H1 (cell line): ENCODE measurements around the gene RGS9. TPM values are rescaled to one million over a fixed set of nuclear protein-coding genes. Genes with fewer than 3 reads are reported as not detected.

Source experiments
- CTCF ChIA-PET: fragments of 300-600 bp; sonication (Branson Sonifier 250); formaldehyde crosslinking; loops from one replicate; lab custom pipeline; 2021; ENCODE audit not compliant: partially characterized antibody; lab: Charles Lee
- POLR2A ChIA-PET: fragments of 300-600 bp; sonication (Branson Sonifier 250); formaldehyde crosslinking; loops from one replicate; lab custom pipeline; 2021; ENCODE audit warnings: inconsistent platforms; ENCODE audit not compliant: partially characterized antibody; lab: Charles Lee
- DNase-seq, 2 experiments: peaks; one replicate each; pipeline versions ENCODE4 v3.0.0 to v3.0.0-alpha.2; 2010 to 2022; ENCODE audit warnings: low spot score in 2 of 2, low read depth in 1 of 2, mixed read lengths in 1 of 2
- FAIRE-seq: peaks from 2 replicates; lab custom pipeline; 2011; peaks lifted over from hg19 to GRCh38; lab: Jason Lieb, UNC
- H2AFZ ChIP-seq: 2 replicates; pipeline ENCODE4 v1.8.1; 2012; ENCODE audit warnings: low read length, inconsistent platforms
- H2AK5ac ChIP-seq: 2 replicates; pipeline ENCODE4 v1.6.1; 2013; ENCODE audit warnings: low read depth, low read length
- H2BK120ac ChIP-seq: replicated peaks from 2 replicates; pipeline ENCODE3; 2013; ENCODE audit warnings: low read depth, low read length, inconsistent platforms
- H2BK12ac ChIP-seq: 2 replicates; pipeline ENCODE4 v1.6.1; 2013; ENCODE audit warnings: low read depth, low read length
- H2BK15ac ChIP-seq: 2 replicates; pipeline ENCODE4 v1.6.1; 2013; ENCODE audit warnings: low read length
- H2BK20ac ChIP-seq: 2 replicates; pipeline ENCODE4 v1.6.1; 2013; ENCODE audit warnings: low read length
- H2BK5ac ChIP-seq: 2 replicates; pipeline ENCODE4 v1.6.1; 2013; ENCODE audit warnings: low read depth, low read length
- H3K14ac ChIP-seq: 2 replicates; pipeline ENCODE4 v1.6.1; 2013; ENCODE audit warnings: inconsistent platforms; ENCODE audit not compliant: insufficient read length
- H3K18ac ChIP-seq: 2 replicates; pipeline ENCODE4 v1.6.1; 2013; ENCODE audit warnings: low read length; ENCODE audit errors: extremely low read depth
- H3K23ac ChIP-seq: 2 replicates; pipeline ENCODE4 v1.6.1; 2013; ENCODE audit warnings: inconsistent platforms; ENCODE audit not compliant: insufficient read length
- H3K23me2 ChIP-seq: 2 replicates; pipeline ENCODE4 v1.6.1; 2013; ENCODE audit warnings: low read depth, low read length
- H3K27ac ChIP-seq: 2 replicates; pipeline ENCODE4 v1.6.1; 2011; ENCODE audit warnings: low read depth, low read length, inconsistent platforms
- H3K27me3 ChIP-seq, 4 experiments: replicated peaks in 1 of 4; 1 replicate in 1 of 4; 2 replicates in 3 of 4; pipeline versions ENCODE4 v1.6.1 to v1.8.1; 2011 to 2013; ENCODE audit warnings: low read length in 3 of 4, mild to moderate bottlenecking in 3 of 4, inconsistent platforms in 2 of 4, mixed read lengths in 2 of 4, moderate library complexity in 1 of 4; ENCODE audit not compliant: control insufficient read depth in 3 of 4, insufficient read depth in 3 of 4; ENCODE audit errors: extremely low read depth in 1 of 4
- H3K36me3 ChIP-seq, 4 experiments: 2 replicates each; pipeline versions ENCODE4 v1.6.1 to v1.8.1; 2011 to 2013; ENCODE audit warnings: mild to moderate bottlenecking in 4 of 4, low read length in 3 of 4, moderate library complexity in 2 of 4, control low read depth in 1 of 4, inconsistent platforms in 1 of 4; ENCODE audit not compliant: insufficient read depth in 4 of 4, control insufficient read depth in 2 of 4
- H3K4ac ChIP-seq: replicated peaks from 2 replicates; pipeline ENCODE3; 2013; ENCODE audit warnings: low read length, low read depth, mixed read lengths, inconsistent platforms; ENCODE audit not compliant: insufficient read length
- H3K4me1 ChIP-seq, 4 experiments: replicated peaks in 1 of 4; 1 replicate in 1 of 4; 2 replicates in 3 of 4; pipeline versions ENCODE4 v1.6.1 to v1.8.1; 2011 to 2013; ENCODE audit warnings: low read length in 3 of 4, inconsistent platforms in 2 of 4, mixed read lengths in 1 of 4; ENCODE audit not compliant: insufficient read depth in 4 of 4, control insufficient read depth in 3 of 4
- H3K4me2 ChIP-seq, 2 experiments: 2 replicates each; pipeline versions ENCODE4 v1.6.1 to v1.8.1; 2011 to 2013; ENCODE audit warnings: low read depth in 2 of 2, low read length in 2 of 2, control low read depth in 1 of 2, inconsistent platforms in 1 of 2, mild to moderate bottlenecking in 1 of 2; ENCODE audit not compliant: insufficient read depth in 1 of 2
- H3K4me3 ChIP-seq, 4 experiments: fragments of 200-600, 300-600 bp in 1 of 4; sonication (generic), shearing (Covaris generic), sonication (Bioruptor Twin) in 1 of 4; 2 replicates each; pipeline versions ENCODE4 v1.5.1 to v1.8.1; 2011 to 2016; ENCODE audit warnings: low read length in 4 of 4, low read depth in 3 of 4, control low read depth in 2 of 4, inconsistent platforms in 2 of 4, mild to moderate bottlenecking in 2 of 4, mixed read lengths in 1 of 4, moderate library complexity in 1 of 4; ENCODE audit not compliant: insufficient read depth in 2 of 4; ENCODE audit errors: extremely low read depth in 1 of 4
- H3K56ac ChIP-seq: replicated peaks from 2 replicates; pipeline ENCODE3; 2013; ENCODE audit warnings: low read depth, mild to moderate bottlenecking, mixed read lengths, low read length, inconsistent platforms; ENCODE audit not compliant: insufficient read length
- H3K79me1 ChIP-seq: 2 replicates; pipeline ENCODE4 v1.6.1; 2013; ENCODE audit warnings: low read depth, low read length, control low read depth
- H3K79me2 ChIP-seq, 2 experiments: 2 replicates each; pipeline versions ENCODE4 v1.6.1 to v1.8.1; 2012 to 2013; ENCODE audit warnings: low read length in 2 of 2, mild to moderate bottlenecking in 2 of 2, inconsistent platforms in 1 of 2; ENCODE audit not compliant: insufficient read depth in 2 of 2, control insufficient read depth in 1 of 2
- H3K9ac ChIP-seq, 4 experiments: replicated peaks in 1 of 4; 1 replicate in 1 of 4; 2 replicates in 3 of 4; pipeline versions ENCODE4 v1.6.1 to v1.8.1; 2011 to 2013; ENCODE audit warnings: low read depth in 3 of 4, low read length in 3 of 4, control low read depth in 2 of 4, mild to moderate bottlenecking in 2 of 4, moderate library complexity in 2 of 4, inconsistent platforms in 1 of 4; ENCODE audit errors: extremely low read depth in 1 of 4
- H3K9me3 ChIP-seq, 2 experiments: 2 replicates each; pipeline versions ENCODE4 v1.6.1 to v1.8.1; 2012 to 2013; ENCODE audit warnings: mild to moderate bottlenecking in 2 of 2, moderate library complexity in 2 of 2, control low read depth in 1 of 2, inconsistent platforms in 1 of 2, low read depth in 1 of 2, low read length in 1 of 2, mixed read lengths in 1 of 2; ENCODE audit not compliant: insufficient read depth in 2 of 2
- H4K20me1 ChIP-seq, 2 experiments: replicated peaks in 1 of 2; 2 replicates each; pipeline versions ENCODE3 to v1.8.1; 2011 to 2013; ENCODE audit warnings: inconsistent platforms in 2 of 2, low read length in 2 of 2, mild to moderate bottlenecking in 1 of 2; ENCODE audit not compliant: insufficient read depth in 2 of 2, control insufficient read depth in 1 of 2
- H4K5ac ChIP-seq: 2 replicates; pipeline ENCODE4 v1.6.1; 2013; ENCODE audit warnings: low read length, low read depth, mixed read lengths, inconsistent platforms; ENCODE audit not compliant: insufficient read length
- H4K8ac ChIP-seq: 2 replicates; pipeline ENCODE4 v1.8.0; 2013; ENCODE audit warnings: mild to moderate bottlenecking, moderate library complexity, low read length, inconsistent platforms; ENCODE audit not compliant: insufficient read depth; ENCODE audit errors: extremely low read depth
- H4K91ac ChIP-seq: replicated peaks from 2 replicates; pipeline ENCODE3; 2013; ENCODE audit warnings: low read length, mixed read lengths, inconsistent platforms; ENCODE audit not compliant: insufficient read length
- ASH2L ChIP-seq: fragments of 200-600, 300-600 bp; sonication (generic); IDR thresholded peaks from one replicate; pipeline ENCODE4 v1.7.1; 2017; ENCODE audit warnings: low read length
- BRCA1 ChIP-seq: IDR thresholded peaks from 2 replicates; pipeline ENCODE4 v1.6.1; 2012; ENCODE audit warnings: low read depth, low read length, improper control_type of control experiment
- CHD2 ChIP-seq: IDR thresholded peaks from 2 replicates; pipeline ENCODE4 v1.6.1; 2012; ENCODE audit warnings: low read length, improper control_type of control experiment
- CREB1 ChIP-seq: IDR thresholded peaks from 2 replicates; pipeline ENCODE4 v1.6.1; 2012; ENCODE audit warnings: inconsistent platforms
- GABPA ChIP-seq: IDR thresholded peaks from 2 replicates; pipeline ENCODE4 v1.6.1; 2011; ENCODE audit warnings: mild to moderate bottlenecking, low read length, moderate library complexity, borderline replicate concordance; ENCODE audit not compliant: insufficient read depth
- NANOG ChIP-seq: IDR thresholded peaks from 2 replicates; pipeline ENCODE4 v1.6.1; 2011; ENCODE audit warnings: low read length, low read depth, mild to moderate bottlenecking, inconsistent platforms; ENCODE audit not compliant: insufficient read depth, poor library complexity, severe bottlenecking
- NRF1 ChIP-seq: IDR thresholded peaks from 2 replicates; pipeline ENCODE4 v1.6.1; 2011; ENCODE audit warnings: mild to moderate bottlenecking, low read depth, low read length, improper control_type of control experiment
- POLR2AphosphoS5 ChIP-seq: IDR thresholded peaks from 2 replicates; pipeline ENCODE4 v1.6.1; 2011; ENCODE audit warnings: low read depth, low read length
- RBBP5 ChIP-seq: IDR thresholded peaks from 2 replicates; pipeline ENCODE4 v1.7.1; 2012; ENCODE audit warnings: low read depth, mild to moderate bottlenecking, inconsistent platforms, low read length, moderate library complexity, borderline replicate concordance
- SAP30 ChIP-seq: fragments of 300-600 bp; sonication (generic); IDR thresholded peaks from 2 replicates; pipeline ENCODE4 v1.7.1; 2012; ENCODE audit warnings: low read length, moderate library complexity, mild to moderate bottlenecking, inconsistent platforms; ENCODE audit not compliant: insufficient read depth, insufficient replicate concordance
- SIN3A ChIP-seq, 2 experiments: IDR thresholded peaks in 1 of 2; conservative IDR thresholded peaks in 1 of 2; 2 replicates each; pipeline ENCODE4 v1.6.1; 2011 to 2012; ENCODE audit warnings: low read length in 2 of 2, improper control_type of control experiment in 1 of 2, low read depth in 1 of 2, mild to moderate bottlenecking in 1 of 2
- SUZ12 ChIP-seq: fragments of 200-600 bp; sonication (generic); IDR thresholded peaks from 2 replicates; pipeline ENCODE4 v1.6.1; 2012; ENCODE audit warnings: mild to moderate bottlenecking, inconsistent platforms, low read length, moderate library complexity, mixed read lengths
- TEAD4 ChIP-seq: IDR thresholded peaks from 2 replicates; pipeline ENCODE4 v1.6.1; 2012; ENCODE audit warnings: low read depth, low read length, inconsistent platforms, mixed read lengths
- WGBS, 2 experiments: shearing (Covaris generic) in 1 of 2; methylation state at CpG; one replicate each; pipeline versions ENCODE4 v1.1.6 to v1.1.7; 2013 to 2015; ENCODE audit warnings: low lambda C conversion rate in 2 of 2, mixed read lengths in 2 of 2, inconsistent platforms in 1 of 2, low coverage in 1 of 2, missing lambda C conversion rate in 1 of 2; ENCODE audit not compliant: insufficient replicate concordance in 2 of 2, insufficient coverage in 1 of 2, insufficient read length in 1 of 2; ENCODE audit errors: extremely low coverage in 1 of 2, missing lambda C conversion rate in 1 of 2; 5-methylcytosine and 5-hydroxymethylcytosine counted together
- polyA plus RNA-seq, 7 experiments: library from polyadenylated mRNA; depleted of rRNA in 3 of 7; stranded (reverse) in 5 of 7; unstranded in 2 of 7; fragments of >200 nt in 5 of 7; fragments of 200-250 nt in 2 of 7; gene quantifications; 1 replicate in 5 of 7; 2 replicates in 1 of 7; 4 replicates in 1 of 7; pipeline versions ENCODE4 v1.2.1 to v1.2.3, GENCODE V29; 2011 to 2013; ENCODE audit warnings: missing spikeins in 2 of 7, mixed read lengths in 2 of 7
- total RNA-seq: library from RNA; stranded (reverse); fragmentation: NEBNext Ultra II Directional; extraction: Animal tissue kit (Norgen Biotek cat#: 25700); gene quantifications from 2 replicates; pipeline ENCODE4 v1.2.1, GENCODE V29; 2021

Gene RGS9
- total and polyA plus RNA-seq, 2 of the 8 experiments (the other 6 are each of a cell fraction or from before 2014, with no cell fraction given) = 8.9 to 20.5 TPM

- H4K91ac ChIP-seq = no peak overlapping the region
- POLR2A ChIA-PET = no interaction called here
- no peaks in the 10 kb centered on the region for H3K27me3 ChIP-seq
- no peak overlapping the region for H4K8ac ChIP-seq
- no peak for FAIRE-seq
- no peak overlapping the region for H3K9ac ChIP-seq
- H4K20me1 ChIP-seq = no peaks in the 10 kb centered on the region
- no peak overlapping the region for H3K4me3 ChIP-seq
- H2AK5ac ChIP-seq = no peak overlapping the region
- no peak overlapping the region for H3K18ac ChIP-seq
- no peak overlapping the region for H3K4ac ChIP-seq
- no peaks in the 10 kb centered on the region; a peak in 1 of 8 replicates for H3K36me3 ChIP-seq
- H3K23ac ChIP-seq = no peak overlapping the region
- no peak for TF ChIP-seq SUZ12
- no peak for TF ChIP-seq TEAD4
- TF ChIP-seq BRCA1 = no peak
- TF ChIP-seq GABPA = no peak
- TF ChIP-seq POLR2AphosphoS5 = no peak
- TF ChIP-seq ASH2L = no peak
- no peak for TF ChIP-seq RBBP5
- no peak for TF ChIP-seq NRF1
- no peak for TF ChIP-seq CREB1
- no peak for TF ChIP-seq SIN3A (conservative IDR thresholded peaks at IDR 0.05 in 1 of 2, IDR thresholded peaks at IDR 0.05 in 1 of 2; ENCODE audit: low read depth in 1 of 2, low read length in 2 of 2)
- no peak for TF ChIP-seq NANOG
- TF ChIP-seq SAP30 = no peak
- TF ChIP-seq CHD2 = no peak
- no peaks in the 10 kb centered on the region for H3K79me2 ChIP-seq
- no peak overlapping the region for H3K56ac ChIP-seq
- H3K23me2 ChIP-seq = peaks cover 6% of the 10 kb centered on the region; the same call in 1 of the 2 replicates
- H2BK20ac ChIP-seq = no peak overlapping the region
- H2BK120ac ChIP-seq = no peak overlapping the region
- CTCF ChIA-PET = interaction anchor here (1.3 kb wide), 1 partner anchor 14 kb away, joined by 3 read pairs; no protein-coding TSS in a partner anchor
- no peak overlapping the region for H3K27ac ChIP-seq
- no peak overlapping the region for H3K14ac ChIP-seq
- H3K4me2 ChIP-seq = no peak overlapping the region
- H4K5ac ChIP-seq = no peak overlapping the region
- peaks cover 0 to 4% (median 0%) of the 10 kb centered on the region in 4 experiments; a peak in 4 of 7 replicates for H3K4me1 ChIP-seq
- H3K9me3 ChIP-seq = no peaks in the 10 kb centered on the region
- no peak overlapping the region for H2BK15ac ChIP-seq
- no peak for DNase-seq
- no peak overlapping the region for H2BK5ac ChIP-seq
- H2BK12ac ChIP-seq = no peak overlapping the region
- no peak overlapping the region for H2AFZ ChIP-seq
- no peaks in the 10 kb centered on the region; the same call in 1 of the 2 replicates for H3K79me1 ChIP-seq
- WGBS, 2 experiments = 95% methylated on average over 4 of the region's 4 CpGs; no CpG with 5 or more reads in 1 of the 2 experiments
Observed at GRCh38 chr17:65171752-65172151, 34.6 kb downstream of the RGS9 start.
